ENCODE results near the gene ANKRD34A.
A peak's percentile ranks its signal among the peaks of the same experiment; 100 is the strongest.

ANKRD34A gene

DNA sequence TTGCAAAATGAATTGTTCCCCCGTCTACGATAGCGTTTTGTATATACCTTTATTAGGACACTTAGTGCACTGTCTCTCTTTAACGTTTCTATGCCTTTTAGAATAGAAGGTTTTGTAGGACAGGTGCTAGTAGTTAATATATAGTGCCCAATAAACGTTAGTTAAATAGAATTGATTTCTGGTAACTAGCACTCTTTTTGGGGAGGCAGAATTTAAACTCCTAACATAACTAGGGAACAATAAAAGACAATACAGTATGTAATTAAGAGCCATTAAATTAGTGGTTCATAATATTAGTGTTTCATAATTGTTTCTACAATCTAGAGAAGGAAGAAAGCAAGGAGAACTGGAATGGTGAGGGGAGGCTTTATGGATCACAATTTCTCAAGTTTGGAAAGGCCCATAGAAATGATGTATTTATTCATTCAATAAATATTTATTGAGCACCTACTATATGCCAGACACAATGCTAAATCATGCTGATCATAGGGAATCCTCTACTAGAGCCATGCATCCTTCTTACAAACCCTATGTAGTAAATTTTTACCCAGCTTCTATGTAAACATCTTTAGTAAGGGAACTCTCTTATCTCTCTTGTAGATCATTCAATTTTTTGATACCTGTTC, 857 bp upstream of the ANKRD34A start:
- DNase-seq, result no peak

DNA sequence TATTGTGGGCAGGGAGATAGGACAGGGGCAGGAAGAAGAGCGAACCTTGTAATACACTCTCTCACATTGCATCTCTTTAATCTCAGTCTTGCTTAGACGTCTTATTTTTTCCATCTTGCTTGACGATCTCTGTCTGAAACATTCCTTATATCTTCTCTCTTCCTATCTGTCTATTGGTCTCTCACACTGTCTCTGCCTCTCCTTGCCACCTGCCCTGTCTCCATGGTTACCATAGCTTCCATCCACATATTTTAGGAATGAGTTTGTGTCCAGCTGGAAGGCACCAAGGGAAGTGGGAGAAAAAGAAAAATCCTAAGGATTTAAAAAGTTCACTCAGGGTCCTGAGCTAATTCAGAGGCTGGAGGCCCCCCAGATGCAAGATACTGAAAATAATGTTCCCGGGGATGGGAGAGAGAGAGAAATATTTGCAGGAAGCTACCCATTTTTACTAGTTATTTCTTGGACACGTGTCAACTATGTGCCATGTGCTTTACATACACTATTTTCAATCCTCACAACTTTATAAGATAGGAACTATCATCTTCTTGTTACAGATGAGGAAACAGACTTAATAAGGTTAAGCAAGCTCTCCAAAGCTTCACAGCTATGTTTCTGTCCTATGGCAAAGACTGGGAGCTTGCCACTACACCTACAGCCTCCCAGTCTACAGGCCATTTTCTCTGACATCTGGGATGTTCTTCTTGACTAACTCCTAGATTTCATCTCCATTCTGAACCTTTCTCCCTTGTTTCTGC, 933 bp downstream of the ANKRD34A start:
- DNase-seq, result no peak

DNA sequence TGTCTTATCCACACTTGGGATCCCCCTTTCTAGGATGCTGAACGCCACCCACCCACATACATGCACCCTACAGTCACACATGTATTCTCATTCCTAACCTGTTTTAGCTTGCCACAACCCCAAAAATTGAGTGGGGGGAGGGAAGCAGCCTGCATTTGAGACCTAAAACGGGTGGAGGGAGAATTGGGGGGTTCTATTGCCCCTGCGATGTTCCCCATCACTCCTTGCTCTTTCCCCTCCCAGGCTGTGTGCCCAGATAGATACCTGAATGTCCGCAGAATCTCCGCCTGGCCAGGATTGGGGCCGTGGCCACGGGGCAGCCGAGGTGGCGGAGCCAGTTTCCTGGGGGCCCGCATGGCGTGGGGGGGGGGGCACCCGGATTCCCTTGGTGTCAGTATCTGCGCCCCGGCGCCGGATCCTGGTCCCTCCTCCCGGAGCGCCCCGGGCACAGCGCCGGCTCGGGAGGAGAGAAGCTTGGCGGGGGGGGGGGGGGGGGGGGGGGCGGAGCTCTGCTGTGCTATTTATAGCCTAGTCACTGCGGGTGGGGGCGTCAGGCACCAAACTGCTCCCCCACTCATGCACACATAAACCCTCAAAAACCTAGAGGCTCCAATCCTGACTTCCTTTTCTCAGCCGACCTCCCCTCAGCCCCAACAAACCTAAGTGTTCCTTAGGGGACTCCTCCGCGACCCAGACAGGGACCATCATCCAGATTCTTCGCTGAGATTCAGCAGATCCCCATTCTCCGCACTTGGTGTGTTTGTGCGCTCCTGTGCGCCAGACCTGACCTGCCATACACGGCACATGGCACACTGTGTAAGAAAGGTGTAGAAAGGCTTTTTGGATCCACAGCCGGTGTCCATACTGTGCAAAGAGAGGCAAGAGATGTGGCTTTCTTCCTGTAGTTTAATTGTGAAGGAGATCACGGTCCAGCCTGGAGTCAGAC, 1.9 kb downstream of the ANKRD34A start:
- peak in 2 of 4 experiments; percentile 14 to 18 for DNase-seq

DNA sequence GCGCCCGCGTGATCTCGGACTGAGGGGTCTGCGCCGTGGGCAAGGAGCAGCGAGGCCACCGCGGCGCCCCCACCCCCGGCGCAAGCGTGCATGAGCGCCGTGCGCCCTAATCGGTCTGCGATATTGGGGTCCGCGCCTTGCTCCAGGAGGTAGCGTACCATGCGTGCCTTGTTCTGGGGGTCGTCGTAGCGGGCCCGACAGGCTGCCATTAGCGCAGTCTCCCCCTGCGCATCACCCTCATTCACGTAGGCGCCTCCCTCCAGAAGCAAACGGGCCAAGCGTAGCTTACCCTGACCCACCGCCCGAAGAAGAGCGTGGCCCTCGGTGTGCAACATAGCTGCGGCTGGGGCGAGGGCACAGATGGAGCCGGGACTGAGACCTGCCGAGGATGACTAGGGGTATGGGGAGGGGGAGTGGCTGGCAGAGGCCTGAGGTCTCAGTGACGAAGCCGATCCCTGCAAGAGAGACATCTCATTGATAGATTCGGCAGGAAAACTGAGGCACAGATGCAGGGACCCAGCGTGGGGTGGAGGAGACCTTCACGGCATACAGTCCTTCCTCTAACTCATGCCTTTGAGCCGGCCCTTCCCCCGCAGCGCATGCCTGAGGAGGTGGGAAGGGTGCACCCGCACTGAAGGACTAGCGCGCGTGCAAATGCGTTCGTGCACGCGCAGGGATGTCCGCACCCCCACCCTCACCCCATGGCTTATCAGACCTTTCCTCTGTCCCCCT, 2.8 kb downstream of the ANKRD34A start:
- peak; percentile 13 to 29 (median 20) for DNase-seq

DNA sequence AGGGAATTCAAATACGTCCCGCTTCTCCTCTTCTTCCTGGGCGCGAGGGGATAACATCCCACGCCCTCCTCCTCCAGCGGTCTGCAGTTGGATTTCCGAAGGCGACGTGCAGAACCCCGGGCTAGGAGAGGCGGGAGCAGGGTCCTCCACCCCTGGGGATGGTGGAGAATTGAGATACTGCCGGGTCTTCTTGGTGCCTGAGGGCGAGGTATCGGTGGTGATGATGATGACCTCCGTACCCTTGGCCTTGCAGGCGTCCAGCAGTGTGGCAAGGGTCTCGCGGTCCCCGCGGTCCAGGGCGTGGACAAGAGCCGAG, 3.3 kb downstream of the ANKRD34A start:
- DNase-seq, result no peak

DNA sequence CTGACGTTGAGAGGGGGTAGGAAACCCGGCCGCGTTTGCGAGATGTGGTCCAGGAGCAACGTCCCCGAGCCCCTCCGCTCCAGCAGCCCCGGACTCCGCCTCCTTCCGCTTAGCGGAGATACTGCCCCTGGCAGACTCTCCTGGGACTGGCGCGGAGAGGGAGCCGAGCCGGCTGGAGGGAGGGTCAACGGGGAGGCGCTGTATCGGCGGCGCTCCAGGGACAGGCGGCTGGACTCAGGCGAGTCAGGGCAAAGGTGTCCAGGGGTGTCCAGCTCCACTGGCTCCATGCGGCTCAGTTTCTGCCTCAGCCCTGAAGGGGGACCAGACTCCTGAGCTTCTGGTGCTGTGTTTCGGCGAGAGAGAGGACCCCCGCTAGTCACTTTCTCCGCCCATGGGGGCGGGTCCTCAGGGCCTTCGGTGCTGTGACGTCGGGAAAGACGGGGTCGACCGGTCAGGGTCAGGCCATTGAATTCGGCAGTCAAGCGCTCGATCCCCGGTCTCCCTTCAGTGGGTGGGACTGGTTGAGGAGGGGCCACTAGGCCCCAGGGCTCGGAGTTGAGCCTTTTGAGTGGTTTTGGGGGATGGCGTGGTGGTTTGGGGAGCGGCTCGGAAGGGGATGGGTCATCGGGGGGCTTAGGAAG, 3.8 kb downstream of the ANKRD34A start:
- peak in 2 of 4 experiments; percentile 18 to 44 for DNase-seq

DNA sequence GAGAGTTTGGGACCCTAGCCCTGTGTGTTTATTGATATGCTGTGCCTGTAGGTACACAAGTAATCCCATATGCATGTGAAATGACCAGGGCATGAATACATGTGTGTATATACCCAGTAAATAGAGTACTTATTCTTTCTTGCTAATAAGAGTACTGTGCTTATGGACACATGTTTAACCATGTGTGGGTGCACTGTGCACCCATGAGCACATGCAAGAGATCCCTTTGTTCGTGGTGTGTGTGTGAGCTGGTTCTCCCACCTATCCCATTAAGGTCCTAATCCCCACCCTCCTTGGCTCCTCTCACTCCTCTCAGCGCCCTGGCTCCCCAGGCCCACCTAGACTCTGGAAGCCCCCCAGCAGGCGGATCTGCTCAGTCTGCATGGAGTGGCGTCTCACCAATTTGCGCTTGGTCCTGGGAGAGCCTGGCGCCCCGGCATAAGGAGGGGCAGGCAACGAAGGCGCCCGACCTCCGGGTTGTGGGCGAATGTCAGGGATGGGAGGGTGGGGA, 4.4 kb downstream of the ANKRD34A start:
- DNase-seq, result no peak

DNA sequence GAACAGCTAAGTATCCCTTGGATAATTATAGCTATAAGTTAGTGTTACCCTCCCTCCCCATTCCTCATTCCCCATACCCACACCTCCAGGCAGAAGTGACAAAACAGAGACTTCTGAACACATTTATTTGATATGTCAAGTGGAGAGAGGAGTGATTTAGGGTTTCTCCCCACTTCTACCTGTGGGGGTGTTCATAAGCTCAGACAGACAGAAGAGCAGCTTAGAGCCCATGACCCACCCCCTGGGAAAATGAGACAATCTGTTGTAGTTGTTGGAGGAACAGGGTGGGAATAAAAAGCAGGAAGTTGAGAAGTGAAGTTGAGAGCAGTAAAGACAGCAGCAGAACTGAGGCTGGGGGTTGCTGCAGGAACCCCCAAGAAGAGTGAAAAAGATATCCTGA, 5.0 kb downstream of the ANKRD34A start:
- no peak for DNase-seq

DNA sequence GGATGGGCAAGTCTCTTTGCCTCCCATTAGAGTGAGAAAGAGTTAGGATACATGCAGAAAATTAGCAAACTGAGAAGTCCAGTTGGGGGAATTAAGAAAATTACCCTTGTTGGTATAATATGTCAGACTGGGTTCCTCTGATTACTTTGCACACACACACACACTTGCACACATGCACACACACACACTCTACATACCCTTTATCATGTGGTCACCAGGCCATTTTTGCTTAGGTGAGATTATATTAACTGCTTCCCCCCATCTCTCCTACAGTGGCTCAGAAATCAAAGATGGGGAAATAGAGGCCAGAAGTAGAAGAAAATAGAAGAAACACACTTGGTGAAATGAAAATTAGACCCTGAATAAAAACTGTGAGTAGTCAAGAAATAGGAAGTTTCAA, 5.6 kb downstream of the ANKRD34A start:
- no peak for DNase-seq

DNA sequence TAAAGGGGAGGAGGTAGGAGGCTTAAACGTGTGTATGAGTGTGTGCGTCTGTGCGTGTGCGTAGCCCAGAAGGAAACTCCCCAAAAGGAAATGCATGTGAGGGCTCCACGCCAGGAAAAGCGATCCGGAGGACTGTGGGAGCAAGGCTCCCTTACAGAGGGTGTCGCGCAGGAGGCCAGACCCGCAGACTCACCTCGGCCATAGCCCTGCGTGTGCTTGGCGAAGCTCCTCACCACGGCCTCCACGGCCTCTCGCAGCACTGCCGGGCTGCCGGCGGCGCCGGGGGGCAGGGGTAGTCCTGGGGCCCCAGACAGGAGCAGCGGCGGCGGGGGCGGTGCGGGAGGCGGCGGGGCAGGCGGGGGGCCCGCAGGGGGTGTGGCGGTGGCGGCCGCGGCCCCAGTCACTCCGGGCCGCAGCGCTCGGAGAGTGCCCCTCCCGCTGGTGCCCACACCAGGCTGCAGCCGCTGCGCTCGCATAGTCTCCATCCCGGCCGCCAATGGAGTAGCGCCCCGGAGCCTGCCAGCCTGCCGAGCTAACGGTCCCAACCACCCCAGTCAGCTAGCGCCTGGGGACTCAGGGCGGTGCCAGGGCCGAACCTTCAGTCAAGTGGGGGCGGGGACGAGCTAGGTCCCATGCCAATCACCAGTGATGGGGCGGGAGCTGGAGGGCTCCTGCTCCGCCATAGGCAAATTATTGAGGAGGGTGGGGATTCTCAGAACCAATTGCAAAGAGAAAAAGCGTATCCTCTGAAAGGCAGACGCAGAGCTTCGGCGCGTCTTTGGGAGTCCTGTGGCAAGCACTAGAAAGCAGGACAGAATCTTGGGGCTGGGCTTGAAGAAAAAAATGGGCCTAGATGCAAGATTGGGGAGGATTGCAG, 6.7 kb downstream of the ANKRD34A start, which contains the start of gene LIX1L:
TSS of gene LIX1L (minus strand) at position 575 of the 877 bp plus-strand sequence. CDS start at position 485, 90 bp downstream.
- peak; percentile 72 to 92 (median 82) for DNase-seq

DNA sequence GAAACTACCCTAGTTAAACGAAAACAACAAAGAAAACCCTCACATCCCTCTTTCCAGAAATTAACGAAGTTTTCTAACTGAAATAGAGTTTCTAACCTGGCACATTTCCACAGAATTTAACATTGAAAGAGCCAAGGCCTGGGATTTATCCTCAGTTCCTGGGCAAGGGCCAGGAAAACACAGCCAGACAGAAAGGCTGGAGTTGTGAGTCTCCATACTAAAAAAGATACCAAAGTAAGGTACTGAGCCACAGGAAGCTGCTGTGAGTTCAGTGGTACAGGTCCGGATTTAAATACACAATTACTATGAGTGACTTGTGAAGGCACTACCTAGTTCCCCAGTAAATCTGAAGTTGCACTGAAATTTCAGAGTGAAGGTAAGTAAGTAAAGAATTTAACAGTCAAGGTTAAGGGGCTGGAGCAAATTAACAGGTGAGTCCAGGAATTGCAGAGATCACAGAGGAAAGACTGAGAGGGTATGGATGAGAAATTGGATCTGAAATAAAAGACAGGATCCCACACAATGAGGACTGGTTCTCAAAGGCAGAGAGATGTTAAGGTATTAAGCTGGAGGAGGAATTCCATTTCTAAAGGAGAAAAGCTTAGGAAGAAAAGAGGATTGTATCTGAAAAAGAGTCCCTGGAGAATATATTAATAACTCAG, 7.5 kb downstream of the ANKRD34A start:
- DNase-seq, result no peak

DNA sequence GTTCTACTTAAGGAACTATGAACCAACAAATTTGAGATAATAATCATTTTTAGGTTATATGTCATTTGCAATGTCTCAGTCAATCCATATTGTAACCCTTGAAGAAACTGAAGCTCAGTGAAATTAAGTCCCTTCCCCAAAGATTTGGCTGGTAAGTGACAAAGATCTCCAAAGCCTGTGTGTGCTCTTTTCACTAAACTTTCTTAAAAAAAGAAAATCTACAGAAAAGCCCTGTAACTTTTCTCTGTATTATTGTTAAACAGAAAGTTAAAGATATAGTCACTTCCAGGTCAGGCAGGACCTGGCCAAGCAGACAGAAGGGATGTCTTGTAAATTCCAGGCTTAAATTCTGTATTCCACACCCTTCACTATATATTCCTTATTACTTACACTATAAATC, 8.0 kb downstream of the ANKRD34A start:
- DNase-seq, result no peak

DNA sequence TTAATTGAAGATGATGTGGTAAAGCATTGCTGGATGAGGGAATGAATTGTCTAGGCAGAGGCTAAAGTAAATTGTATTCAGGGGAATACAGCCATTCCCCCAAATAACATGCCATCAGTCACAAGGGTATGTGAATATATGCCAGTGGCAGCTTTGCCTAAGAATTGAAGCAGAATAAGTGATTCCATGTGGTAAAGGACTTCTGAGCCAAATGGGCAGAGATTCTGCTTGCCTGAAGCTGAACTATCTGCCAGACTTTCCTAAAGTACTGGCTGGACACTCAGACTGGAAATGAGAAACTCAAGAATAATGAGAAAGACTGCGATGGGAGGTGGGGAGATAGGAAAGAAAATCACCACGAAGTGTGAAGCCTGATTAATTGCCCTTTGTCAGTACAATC, 8.9 kb downstream of the ANKRD34A start:
- DNase-seq, result no peak

DNA sequence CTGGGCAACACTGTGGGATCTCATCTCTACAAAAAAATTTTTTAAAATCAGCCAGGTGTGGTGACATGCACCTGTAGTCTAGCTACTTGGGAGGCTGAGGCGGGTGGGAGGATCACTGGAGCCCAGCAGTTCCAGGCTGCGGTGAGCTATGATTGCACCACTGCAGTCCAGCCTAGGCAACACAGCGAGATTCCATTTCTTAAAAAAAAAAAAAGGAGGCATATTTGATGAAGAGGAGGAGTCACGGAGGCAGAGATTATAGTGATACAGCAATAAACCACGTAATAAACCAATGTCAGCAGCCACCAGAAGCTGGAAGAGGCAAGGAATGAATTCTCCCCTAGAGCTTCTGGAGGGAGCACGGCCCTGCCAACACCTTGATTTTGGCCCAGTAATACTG, 10.5 kb downstream of the ANKRD34A start:
- DNase-seq, result no peak

DNA sequence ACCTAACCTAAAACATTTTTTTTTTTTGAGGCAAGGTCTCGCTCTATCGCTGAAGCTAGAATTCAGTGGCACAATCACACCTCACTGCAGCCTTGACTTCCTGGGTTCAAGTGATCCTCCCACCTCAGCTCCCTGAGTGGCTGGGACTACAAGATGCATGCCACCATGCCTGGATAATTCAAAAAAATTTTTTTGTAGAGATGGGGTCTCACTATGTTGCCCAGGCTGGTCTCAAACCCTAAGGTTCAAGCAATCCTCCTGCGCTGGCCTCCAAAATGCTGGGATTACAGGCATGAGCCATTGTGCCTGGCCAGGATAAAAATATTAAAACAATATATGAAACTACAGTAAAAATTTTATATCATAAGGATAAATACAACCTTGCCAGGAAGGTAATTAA, 11.5 kb downstream of the ANKRD34A start:
- no peak for DNase-seq

DNA sequence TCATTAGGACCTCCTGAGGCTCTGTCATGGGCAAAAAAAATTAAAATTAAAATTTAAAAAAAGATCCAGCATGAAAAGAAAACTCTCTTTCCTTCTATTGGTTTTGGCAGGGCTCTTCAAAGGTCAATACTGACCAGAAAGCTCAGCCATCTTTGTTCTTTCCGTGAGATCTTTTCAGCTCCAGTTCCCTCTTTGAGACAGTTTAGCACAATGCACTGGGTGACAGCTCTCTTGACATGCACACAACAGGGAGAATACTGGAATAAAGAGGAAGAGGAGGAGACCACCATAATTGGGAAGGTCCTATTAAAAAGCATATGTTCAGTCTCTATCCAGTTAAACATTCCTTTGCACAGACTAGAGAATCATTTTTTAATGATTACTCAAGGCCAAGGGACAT, 12.8 kb downstream of the ANKRD34A start:
- no peak for DNase-seq

DNA sequence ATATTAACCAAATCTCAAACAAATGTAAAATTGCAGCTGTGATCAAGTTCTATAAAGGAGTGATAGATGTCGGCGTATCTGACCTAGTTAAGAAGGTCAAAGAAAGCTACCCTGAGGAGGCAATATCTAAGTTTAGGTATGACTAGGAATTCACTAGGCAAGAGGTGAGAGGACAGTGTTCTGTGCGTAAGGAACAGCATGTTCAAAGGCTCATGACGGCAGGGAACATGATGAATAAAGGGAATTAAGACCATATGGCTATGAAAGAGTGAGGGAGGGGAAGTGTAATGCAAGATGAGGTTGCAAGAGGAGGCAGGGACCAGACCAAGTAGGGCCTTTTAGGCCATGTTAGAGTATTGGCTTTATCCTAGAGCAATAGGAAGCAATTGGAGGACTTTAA, 15.2 kb downstream of the ANKRD34A start:
- DNase-seq, result no peak

DNA sequence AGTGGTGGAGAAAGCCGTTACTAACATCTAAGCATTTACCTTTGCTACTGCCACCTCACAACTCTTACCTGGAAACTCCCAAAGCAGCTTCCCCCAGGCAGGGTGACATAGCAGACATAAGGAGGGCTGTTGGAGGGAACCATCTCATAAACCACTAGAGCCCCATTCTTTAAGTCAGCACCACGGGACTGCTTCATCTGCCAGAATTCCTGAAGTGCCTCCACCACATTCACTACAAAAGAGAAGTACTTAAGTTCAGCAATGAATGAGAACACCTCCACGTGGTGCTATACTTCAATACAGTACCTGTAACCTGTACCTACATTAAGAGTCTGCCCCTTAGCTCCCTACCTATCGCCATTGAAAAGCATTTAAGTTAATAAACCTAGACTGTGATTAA, 16.8 kb downstream of the ANKRD34A start:
- no peak for DNase-seq

DNA sequence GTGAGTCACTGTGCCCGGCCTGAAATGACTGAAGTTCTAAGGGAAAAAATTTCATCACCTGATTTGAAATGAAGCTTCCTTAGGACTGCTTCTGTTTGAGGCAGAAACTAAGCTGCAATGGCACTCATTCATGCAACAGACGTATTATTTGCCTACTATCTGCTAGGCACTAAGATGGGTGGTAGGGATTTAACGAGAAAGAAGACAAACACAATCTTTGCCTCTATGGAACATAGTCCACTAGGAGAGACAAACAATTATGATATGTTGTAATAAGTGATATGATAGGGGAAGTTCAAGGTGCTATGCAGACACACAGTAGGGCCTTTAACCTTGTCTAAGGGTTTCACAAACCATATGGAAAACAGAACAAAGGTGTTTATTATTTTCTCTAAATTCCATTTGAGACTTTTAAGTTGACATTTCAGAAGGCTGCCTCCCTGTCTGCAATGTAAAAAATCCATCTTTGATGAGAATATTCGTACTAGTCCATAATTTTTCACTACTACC, 17.8 kb downstream of the ANKRD34A start:
- no peak for DNase-seq

DNA sequence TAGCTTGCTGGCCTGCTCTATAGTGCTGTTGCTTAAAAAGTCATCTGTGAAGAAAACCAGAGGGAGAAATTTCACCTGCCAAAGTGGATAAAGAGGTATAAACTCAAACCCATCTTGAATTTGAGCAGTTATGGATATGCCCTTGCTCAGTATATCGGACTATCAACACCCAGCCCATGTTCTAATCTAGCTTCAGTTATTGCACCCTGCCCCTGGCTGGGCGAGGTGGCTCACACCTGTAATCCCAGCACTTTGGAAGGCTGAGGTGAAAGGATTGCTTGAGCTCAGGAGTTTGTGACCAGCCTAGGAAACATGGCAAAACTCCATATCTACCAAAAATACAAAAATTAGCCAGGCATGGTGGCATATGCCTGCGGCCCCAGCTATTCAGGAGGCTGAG, 19.8 kb downstream of the ANKRD34A start:
- DNase-seq, result no peak

Measured in activated naive CD4-positive, alpha-beta T cell (primary cell).